ENCODE data around the gene MROH2A.

GRCh38 chr2:233837694-233838229 is 59.6 kb downstream of the MROH2A start:
- TF ChIP-seq CTCF (IDR thresholded peaks at IDR 0.05; ENCODE audit: low read depth, low read length, missing input control): no peak
- TF ChIP-seq RAD21 (IDR thresholded peaks at IDR 0.05): no peak
